Liver (tissue), 9 donors: ENCODE results near the gene ACVR1. TPM values are rescaled to one million over a fixed set of nuclear protein-coding genes. Genes with fewer than 3 reads are reported as not detected.

ENCODE experiments used
- DNase-seq: peaks from one replicate; pipeline ENCODE4 v3.0.0-alpha.2; 2017; ENCODE audit warnings: low spot score
- H3K27ac ChIP-seq, 2 donors: one replicate each; pipeline ENCODE4 v1.7.0; 2013; ENCODE audit warnings: inconsistent platforms in 2 of 2, low read length in 2 of 2, control low read depth in 1 of 2, low read depth in 1 of 2, mild to moderate bottlenecking in 1 of 2
- H3K27me3 ChIP-seq, 4 donors: one replicate each; pipeline versions ENCODE4 v1.6.1 to v1.7.0; 2013; ENCODE audit warnings: low read length in 3 of 4, inconsistent platforms in 1 of 4, mild to moderate bottlenecking in 1 of 4, moderate library complexity in 1 of 4; ENCODE audit not compliant: control insufficient read depth in 4 of 4, insufficient read depth in 4 of 4
- H3K36me3 ChIP-seq, 4 donors: one replicate each; pipeline versions ENCODE4 v1.6.1 to v1.7.0; 2013; ENCODE audit warnings: low read length in 3 of 4, mild to moderate bottlenecking in 3 of 4, low read depth in 1 of 4, moderate library complexity in 1 of 4; ENCODE audit not compliant: control insufficient read depth in 4 of 4, insufficient read depth in 3 of 4
- H3K4me1 ChIP-seq, 4 donors: one replicate each; pipeline versions ENCODE4 v1.6.1 to v1.7.0; 2013; ENCODE audit warnings: low read length in 3 of 4, mild to moderate bottlenecking in 3 of 4, moderate library complexity in 1 of 4; ENCODE audit not compliant: control insufficient read depth in 4 of 4, insufficient read depth in 4 of 4
- H3K4me3 ChIP-seq, 3 donors: one replicate each; pipeline versions ENCODE4 v1.6.1 to v1.7.0; 2013; ENCODE audit warnings: low read length in 3 of 3, control low read depth in 1 of 3, low read depth in 1 of 3, mild to moderate bottlenecking in 1 of 3
- H3K9ac ChIP-seq, 2 donors: one replicate each; pipeline ENCODE4 v1.7.0; 2013; ENCODE audit warnings: low read length in 2 of 2, mild to moderate bottlenecking in 2 of 2, moderate library complexity in 2 of 2, control low read depth in 1 of 2, low read depth in 1 of 2
- H3K9me3 ChIP-seq, 4 donors: one replicate each; pipeline versions ENCODE4 v1.6.1 to v1.7.0; 2013; ENCODE audit warnings: low read length in 3 of 4; ENCODE audit not compliant: control insufficient read depth in 4 of 4
- EGR1 ChIP-seq, 2 donors: IDR thresholded peaks; 2 replicates each; pipeline ENCODE4 v1.6.1; 2016 to 2018; ENCODE audit warnings: antibody characterized with exemption in 2 of 2, low read depth in 2 of 2
- FOXA1 ChIP-seq: IDR thresholded peaks from 2 replicates; pipeline ENCODE4 v1.6.1; 2016; ENCODE audit warnings: antibody characterized with exemption
- FOXA2 ChIP-seq: IDR thresholded peaks from 2 replicates; pipeline ENCODE4 v1.6.1; 2016; ENCODE audit warnings: antibody characterized with exemption
- GABPA ChIP-seq, 2 donors: IDR thresholded peaks in 1 of 2; conservative IDR thresholded peaks in 1 of 2; 2 replicates each; pipeline ENCODE4 v1.6.1; 2016; ENCODE audit warnings: antibody characterized with exemption in 2 of 2, mild to moderate bottlenecking in 1 of 2, moderate library complexity in 1 of 2
- HNF4A ChIP-seq, 2 donors: conservative IDR thresholded peaks; 2 replicates each; pipeline ENCODE4 v1.6.1; 2016; ENCODE audit warnings: antibody characterized with exemption in 2 of 2, mild to moderate bottlenecking in 2 of 2
- HNF4G ChIP-seq: IDR thresholded peaks from 2 replicates; pipeline ENCODE4 v1.6.1; 2016; ENCODE audit warnings: antibody characterized with exemption
- JUND ChIP-seq, 2 donors: IDR thresholded peaks; 2 replicates each; pipeline ENCODE4 v1.6.1; 2016; ENCODE audit warnings: antibody characterized with exemption in 2 of 2
- NR2F2 ChIP-seq: IDR thresholded peaks from 2 replicates; pipeline ENCODE4 v1.6.1; 2016; ENCODE audit warnings: antibody characterized with exemption
- RAD21 ChIP-seq, 2 donors: IDR thresholded peaks; 2 replicates each; pipeline ENCODE4 v1.6.1; 2016; ENCODE audit warnings: antibody characterized with exemption in 2 of 2, mild to moderate bottlenecking in 2 of 2
- RXRA ChIP-seq, 2 donors: IDR thresholded peaks; 2 replicates each; pipeline ENCODE4 v1.6.1; 2017 to 2018; ENCODE audit warnings: antibody characterized with exemption in 2 of 2, mild to moderate bottlenecking in 1 of 2
- SP1 ChIP-seq: IDR thresholded peaks from 2 replicates; pipeline ENCODE4 v1.6.1; 2018; ENCODE audit warnings: antibody characterized with exemption, mild to moderate bottlenecking
- TAF1 ChIP-seq: conservative IDR thresholded peaks from 2 replicates; pipeline ENCODE4 v1.6.1; 2016; ENCODE audit warnings: antibody characterized with exemption, mild to moderate bottlenecking
- YY1 ChIP-seq: IDR thresholded peaks from 2 replicates; pipeline ENCODE4 v1.6.1; 2016; ENCODE audit warnings: antibody characterized with exemption, mild to moderate bottlenecking
- WGBS: extraction: QIAGEN DNeasy Blood & Tissue Kit; methylation state at CpG from one replicate; pipeline ENCODE4 v1.1.7; 2013; 5-methylcytosine and 5-hydroxymethylcytosine counted together
- polyA plus RNA-seq, 2 donors: library from polyadenylated mRNA; stranded (reverse) in 1 of 2; unstranded in 1 of 2; fragments of 200-250 nt in 1 of 2; fragments of >200 nt in 1 of 2; fragmentation: Nextera tagmentation in 1 of 2; extraction: Ambion mirVana in 1 of 2; gene quantifications; one replicate each; pipeline versions ENCODE4 v1.2.1 to v1.2.3, GENCODE V29; 2013 to 2015
- total RNA-seq, 2 donors: library from RNA; depleted of rRNA; stranded (reverse); fragments of >200 nt; gene quantifications; one replicate each; pipeline ENCODE4 v1.2.3, GENCODE V29; 2014
- TF ChIP-seq, protein P1 (sequence below): fragments of 150-350 bp; IDR thresholded peaks from 2 replicates; pipeline ENCODE4 v1.5.1; 2017; ENCODE audit warnings: improper control_type of control experiment, low read depth, low read length; ENCODE audit not compliant: missing input control
- TF ChIP-seq, protein P2 (sequence below): IDR thresholded peaks from 2 replicates; pipeline ENCODE4 v1.6.1; 2016; ENCODE audit warnings: antibody characterized with exemption
- TF ChIP-seq, protein P3 (sequence below): IDR thresholded peaks from 2 replicates; pipeline ENCODE4 v1.6.1; 2016; ENCODE audit warnings: antibody characterized with exemption
- TF ChIP-seq, protein P4 (sequence below): IDR thresholded peaks from 2 replicates; pipeline ENCODE4 v1.6.1; 2016; ENCODE audit warnings: antibody characterized with exemption
- TF ChIP-seq, protein P5 (sequence below): IDR thresholded peaks from 2 replicates; pipeline ENCODE4 v1.6.1; 2016; ENCODE audit warnings: antibody characterized with exemption, mild to moderate bottlenecking
- donor health status: healthy.
- donor health status: healthy.
- donor health status: healthy.
- donor health status: healthy.
- donor health status: healthy.

Gene ACVR1
- total and polyA plus RNA-seq, 4 donors: 6.2 to 20.4 (median 8.5) TPM

DNA sequence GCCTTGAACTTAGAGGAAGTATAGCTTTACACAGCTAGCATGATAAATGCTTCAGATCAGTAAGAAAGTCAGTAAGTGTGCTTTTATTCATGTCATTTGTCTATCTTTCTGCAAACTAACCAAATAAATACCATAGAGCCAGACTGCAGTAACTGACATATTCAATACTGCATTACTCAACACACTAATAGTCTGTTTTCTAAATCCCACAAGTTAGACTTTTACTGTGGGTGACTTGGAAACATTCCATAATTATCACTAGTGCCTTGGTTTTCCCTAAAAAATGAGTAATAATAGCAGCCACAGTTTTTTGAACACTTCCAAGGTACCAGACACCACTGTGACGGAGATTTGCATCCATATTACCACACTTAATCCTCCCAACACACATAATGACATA lies 33.0 kb downstream of the ACVR1 start:
- Histone ChIP-seq H3K4me3 (no peak overlapping the region), H3K9me3 (no peaks in the 10 kb centered on the region), H3K4me1 (peaks cover 18 to 65% (median 55%) of the 10 kb centered on the region in 4 donors), H3K27ac (peak overlapping the region; percentile 25 to 61), H3K9ac (no peak overlapping the region), H3K27me3 (no peaks in the 10 kb centered on the region), H3K36me3 (peaks cover 0 to 3% (median 0%) of the 10 kb centered on the region in 4 donors)
- DNase-seq: no peak
- whole genome bisulfite sequencing: 92% methylated on average over 1 of the region's 1 CpG
- TF ChIP-seq TAF1 (no peak), SP1 (no peak), FOXA2 (no peak), NR2F2 (no peak), EGR1 (IDR thresholded peaks at IDR 0.05; ENCODE audit: low read depth in 2 of 2) (no peak), JUND (IDR thresholded peaks at IDR 0.05) (no peak), YY1 (no peak), FOXA1 (no peak), HNF4G (no peak), RXRA (IDR thresholded peaks at IDR 0.05) (no peak), HNF4A (conservative IDR thresholded peaks at IDR 0.05) (no peak), GABPA (IDR thresholded peaks at IDR 0.05 in 1 of 2, conservative IDR thresholded peaks at IDR 0.05 in 1 of 2) (no peak), RAD21 (IDR thresholded peaks at IDR 0.05) (no peak)
- TF ChIP-seq, protein P1, sequence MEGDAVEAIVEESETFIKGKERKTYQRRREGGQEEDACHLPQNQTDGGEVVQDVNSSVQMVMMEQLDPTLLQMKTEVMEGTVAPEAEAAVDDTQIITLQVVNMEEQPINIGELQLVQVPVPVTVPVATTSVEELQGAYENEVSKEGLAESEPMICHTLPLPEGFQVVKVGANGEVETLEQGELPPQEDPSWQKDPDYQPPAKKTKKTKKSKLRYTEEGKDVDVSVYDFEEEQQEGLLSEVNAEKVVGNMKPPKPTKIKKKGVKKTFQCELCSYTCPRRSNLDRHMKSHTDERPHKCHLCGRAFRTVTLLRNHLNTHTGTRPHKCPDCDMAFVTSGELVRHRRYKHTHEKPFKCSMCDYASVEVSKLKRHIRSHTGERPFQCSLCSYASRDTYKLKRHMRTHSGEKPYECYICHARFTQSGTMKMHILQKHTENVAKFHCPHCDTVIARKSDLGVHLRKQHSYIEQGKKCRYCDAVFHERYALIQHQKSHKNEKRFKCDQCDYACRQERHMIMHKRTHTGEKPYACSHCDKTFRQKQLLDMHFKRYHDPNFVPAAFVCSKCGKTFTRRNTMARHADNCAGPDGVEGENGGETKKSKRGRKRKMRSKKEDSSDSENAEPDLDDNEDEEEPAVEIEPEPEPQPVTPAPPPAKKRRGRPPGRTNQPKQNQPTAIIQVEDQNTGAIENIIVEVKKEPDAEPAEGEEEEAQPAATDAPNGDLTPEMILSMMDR: no peak
- TF ChIP-seq, protein P2, sequence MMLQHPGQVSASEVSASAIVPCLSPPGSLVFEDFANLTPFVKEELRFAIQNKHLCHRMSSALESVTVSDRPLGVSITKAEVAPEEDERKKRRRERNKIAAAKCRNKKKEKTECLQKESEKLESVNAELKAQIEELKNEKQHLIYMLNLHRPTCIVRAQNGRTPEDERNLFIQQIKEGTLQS: no peak
- TF ChIP-seq, protein P3, sequence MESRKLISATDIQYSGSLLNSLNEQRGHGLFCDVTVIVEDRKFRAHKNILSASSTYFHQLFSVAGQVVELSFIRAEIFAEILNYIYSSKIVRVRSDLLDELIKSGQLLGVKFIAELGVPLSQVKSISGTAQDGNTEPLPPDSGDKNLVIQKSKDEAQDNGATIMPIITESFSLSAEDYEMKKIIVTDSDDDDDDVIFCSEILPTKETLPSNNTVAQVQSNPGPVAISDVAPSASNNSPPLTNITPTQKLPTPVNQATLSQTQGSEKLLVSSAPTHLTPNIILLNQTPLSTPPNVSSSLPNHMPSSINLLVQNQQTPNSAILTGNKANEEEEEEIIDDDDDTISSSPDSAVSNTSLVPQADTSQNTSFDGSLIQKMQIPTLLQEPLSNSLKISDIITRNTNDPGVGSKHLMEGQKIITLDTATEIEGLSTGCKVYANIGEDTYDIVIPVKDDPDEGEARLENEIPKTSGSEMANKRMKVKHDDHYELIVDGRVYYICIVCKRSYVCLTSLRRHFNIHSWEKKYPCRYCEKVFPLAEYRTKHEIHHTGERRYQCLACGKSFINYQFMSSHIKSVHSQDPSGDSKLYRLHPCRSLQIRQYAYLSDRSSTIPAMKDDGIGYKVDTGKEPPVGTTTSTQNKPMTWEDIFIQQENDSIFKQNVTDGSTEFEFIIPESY: no peak
- TF ChIP-seq, protein P4, sequence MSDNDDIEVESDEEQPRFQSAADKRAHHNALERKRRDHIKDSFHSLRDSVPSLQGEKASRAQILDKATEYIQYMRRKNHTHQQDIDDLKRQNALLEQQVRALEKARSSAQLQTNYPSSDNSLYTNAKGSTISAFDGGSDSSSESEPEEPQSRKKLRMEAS: no peak
- TF ChIP-seq, protein P5, sequence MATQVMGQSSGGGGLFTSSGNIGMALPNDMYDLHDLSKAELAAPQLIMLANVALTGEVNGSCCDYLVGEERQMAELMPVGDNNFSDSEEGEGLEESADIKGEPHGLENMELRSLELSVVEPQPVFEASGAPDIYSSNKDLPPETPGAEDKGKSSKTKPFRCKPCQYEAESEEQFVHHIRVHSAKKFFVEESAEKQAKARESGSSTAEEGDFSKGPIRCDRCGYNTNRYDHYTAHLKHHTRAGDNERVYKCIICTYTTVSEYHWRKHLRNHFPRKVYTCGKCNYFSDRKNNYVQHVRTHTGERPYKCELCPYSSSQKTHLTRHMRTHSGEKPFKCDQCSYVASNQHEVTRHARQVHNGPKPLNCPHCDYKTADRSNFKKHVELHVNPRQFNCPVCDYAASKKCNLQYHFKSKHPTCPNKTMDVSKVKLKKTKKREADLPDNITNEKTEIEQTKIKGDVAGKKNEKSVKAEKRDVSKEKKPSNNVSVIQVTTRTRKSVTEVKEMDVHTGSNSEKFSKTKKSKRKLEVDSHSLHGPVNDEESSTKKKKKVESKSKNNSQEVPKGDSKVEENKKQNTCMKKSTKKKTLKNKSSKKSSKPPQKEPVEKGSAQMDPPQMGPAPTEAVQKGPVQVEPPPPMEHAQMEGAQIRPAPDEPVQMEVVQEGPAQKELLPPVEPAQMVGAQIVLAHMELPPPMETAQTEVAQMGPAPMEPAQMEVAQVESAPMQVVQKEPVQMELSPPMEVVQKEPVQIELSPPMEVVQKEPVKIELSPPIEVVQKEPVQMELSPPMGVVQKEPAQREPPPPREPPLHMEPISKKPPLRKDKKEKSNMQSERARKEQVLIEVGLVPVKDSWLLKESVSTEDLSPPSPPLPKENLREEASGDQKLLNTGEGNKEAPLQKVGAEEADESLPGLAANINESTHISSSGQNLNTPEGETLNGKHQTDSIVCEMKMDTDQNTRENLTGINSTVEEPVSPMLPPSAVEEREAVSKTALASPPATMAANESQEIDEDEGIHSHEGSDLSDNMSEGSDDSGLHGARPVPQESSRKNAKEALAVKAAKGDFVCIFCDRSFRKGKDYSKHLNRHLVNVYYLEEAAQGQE: no peak
